GM12891 (cell line): Measurements from ENCODE around the gene PPP2R3A. TPM values are rescaled to one million over a fixed set of nuclear protein-coding genes. Genes with fewer than 3 reads are reported as not detected.
A peak's percentile ranks its signal among the peaks of the same experiment; 100 is the strongest.

ENCODE experiments used
- DNase-seq: peaks from one replicate; pipeline ENCODE4 v3.0.0; 2011; ENCODE audit warnings: low spot score; ENCODE audit not compliant: insufficient read length
- FAIRE-seq: peaks from 2 replicates; lab custom pipeline; 2011; peaks lifted over from hg19 to GRCh38; lab: Jason Lieb, UNC
- PAX5 ChIP-seq: IDR thresholded peaks from 2 replicates; pipeline ENCODE4 v1.6.1; 2011; ENCODE audit warnings: low read length, moderate library complexity, mild to moderate bottlenecking; ENCODE audit not compliant: insufficient read depth, severe bottlenecking
- POLR2A ChIP-seq: IDR thresholded peaks from 2 replicates; pipeline ENCODE4 v1.6.1; 2011; ENCODE audit warnings: low read depth, low read length, control low read depth
- POLR2AphosphoS5 ChIP-seq: IDR thresholded peaks from 2 replicates; pipeline ENCODE4 v1.6.1; 2011; ENCODE audit warnings: low read depth, low read length, control low read depth
- POU2F2 ChIP-seq: IDR thresholded peaks from 2 replicates; pipeline ENCODE4 v1.6.1; 2011; ENCODE audit warnings: low read depth, mild to moderate bottlenecking, control low read depth, low read length, moderate library complexity
- SPI1 ChIP-seq: IDR thresholded peaks from 2 replicates; pipeline ENCODE4 v1.6.1; 2011; ENCODE audit warnings: low read depth, low read length, control low read depth
- TAF1 ChIP-seq: IDR thresholded peaks from 2 replicates; pipeline ENCODE4 v1.6.1; 2011; ENCODE audit warnings: low read depth, low read length, control low read depth
- polyA plus RNA-seq: library from polyadenylated mRNA; unstranded; fragments of >200 nt; gene quantifications from one replicate; pipeline ENCODE4 v1.2.1, GENCODE V29; 2012; ENCODE audit warnings: low read depth, missing spikeins, inconsistent platforms; ENCODE audit not compliant: missing spikeins

Gene PPP2R3A
- 0.10 TPM for polyA plus RNA-seq

DNA sequence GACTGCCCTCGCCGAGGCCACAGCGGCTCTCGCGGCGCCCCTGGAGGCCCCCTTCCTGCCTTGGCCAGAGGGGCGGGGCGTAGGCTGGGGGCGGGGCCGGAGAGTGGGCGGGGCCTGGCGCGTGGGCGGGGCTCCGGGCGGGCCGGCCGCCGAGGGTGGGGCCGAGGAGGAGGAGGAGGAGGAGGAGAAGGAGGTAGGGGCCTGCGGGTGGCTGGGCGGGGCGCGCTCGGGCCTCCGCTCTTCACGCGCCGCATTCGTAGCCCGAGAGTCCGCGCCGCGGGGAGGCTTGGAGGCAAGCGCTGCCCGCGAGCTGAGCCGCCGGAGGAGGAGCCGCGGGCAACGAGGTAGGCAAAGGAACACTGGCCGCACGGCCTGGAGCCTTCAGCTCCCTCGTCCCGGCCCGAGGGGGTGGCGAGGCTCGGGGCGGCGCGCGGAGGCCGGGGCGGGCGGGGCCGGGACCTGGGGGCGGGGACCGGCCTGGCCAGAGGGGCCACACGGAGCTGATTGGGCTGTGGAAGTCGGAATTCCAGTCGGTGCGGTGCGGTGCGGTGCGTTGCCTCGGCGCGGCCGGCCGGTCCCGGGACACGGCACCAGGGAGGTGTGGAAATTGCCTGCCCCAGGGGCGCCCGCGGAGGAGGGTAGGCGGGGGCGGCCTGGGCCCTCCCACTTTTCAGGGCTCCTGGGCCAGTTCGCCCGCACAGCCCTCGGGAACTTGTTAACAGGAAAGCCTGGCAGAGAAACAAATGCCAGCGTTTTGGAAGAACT is at the start of gene PPP2R3A:
Gene PPP2R3A, plus strand, starts transcription at position 223 of the 765 bp plus-strand sequence. CDS start 35,771 bp downstream, outside the sequence.
- DNase-seq, result peak; percentile 71
- FAIRE-seq, result peak; percentile 16
- TF ChIP-seq POLR2AphosphoS5 (no peak), PAX5 (no peak), SPI1 (no peak), TAF1 (no peak), POLR2A (no peak), POU2F2 (no peak)

DNA sequence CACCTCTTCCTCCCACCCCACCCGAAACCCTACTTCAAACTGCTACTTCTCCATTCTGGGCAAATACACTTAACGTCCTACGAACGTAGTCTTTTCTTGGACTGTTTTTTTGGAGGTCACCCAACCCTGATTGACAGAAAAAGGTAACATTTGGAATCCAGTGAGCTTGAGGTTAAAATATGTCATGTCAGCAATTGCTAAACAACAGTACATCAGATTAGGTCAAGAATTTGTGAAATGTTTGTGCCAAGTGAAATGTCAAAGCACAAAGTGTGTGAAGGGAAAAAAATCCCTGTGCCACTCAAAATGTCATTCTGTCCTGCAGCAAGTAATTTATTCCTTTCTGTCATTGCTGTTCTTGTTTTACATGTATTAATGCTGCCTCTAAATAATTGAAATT is 49.2 kb upstream of the PPP2R3A start:
- no peak for FAIRE-seq

DNA sequence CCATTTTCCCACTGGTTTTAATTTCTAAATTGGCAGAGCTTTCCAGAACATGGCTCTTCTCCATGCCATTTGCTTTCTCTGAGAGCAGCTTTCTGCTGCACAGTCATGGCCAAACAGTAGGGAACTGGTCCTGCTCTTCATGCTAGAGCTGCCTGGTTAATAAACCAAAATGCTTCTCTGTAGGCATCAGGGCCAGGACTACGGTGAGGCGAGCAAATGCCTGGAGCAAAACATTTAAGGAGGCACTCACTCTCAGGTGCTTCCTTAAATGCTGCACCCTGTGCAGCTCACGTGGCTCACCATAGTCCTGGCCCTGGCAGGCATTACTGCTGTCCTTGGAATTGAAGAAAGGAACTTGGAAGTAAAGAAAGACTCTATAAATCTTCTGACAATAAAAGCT is 48.5 kb upstream of the PPP2R3A start:
- FAIRE-seq, result no peak

More for the DNA sequence above, 49.2 kb upstream of the PPP2R3A start:
- TF ChIP-seq POLR2AphosphoS5 (no peak), SPI1 (no peak), PAX5 (no peak), POU2F2 (no peak), POLR2A (no peak), TAF1 (no peak)
- DNase-seq, result no peak

GRCh38 chr3:135917927-135918597 is 47.5 kb upstream of the PPP2R3A start:
- FAIRE-seq (no peak), DNase-seq (no peak)
- TF ChIP-seq PAX5 (no peak), POLR2A (no peak), POU2F2 (no peak), POLR2AphosphoS5 (no peak), TAF1 (no peak), SPI1 (no peak)

More for the DNA sequence above, 48.5 kb upstream of the PPP2R3A start:
- TF ChIP-seq SPI1, result no peak
- no peak for TF ChIP-seq PAX5
- TF ChIP-seq POLR2A, result no peak
- no peak for TF ChIP-seq POU2F2
- no peak for TF ChIP-seq TAF1
- TF ChIP-seq POLR2AphosphoS5, result no peak
- no peak for DNase-seq

GRCh38 chr3:135918600-135918999 is 46.9 kb upstream of the PPP2R3A start:
- DNase-seq, result no peak
- no peak for FAIRE-seq
- TF ChIP-seq POLR2A, result no peak
- no peak for TF ChIP-seq SPI1
- no peak for TF ChIP-seq POU2F2
- TF ChIP-seq POLR2AphosphoS5, result no peak
- TF ChIP-seq PAX5, result no peak
- TF ChIP-seq TAF1, result no peak

- DNase-seq (no peak), FAIRE-seq (no peak)
- TF ChIP-seq PAX5 (no peak), TAF1 (no peak), POLR2AphosphoS5 (no peak), SPI1 (no peak), POU2F2 (no peak), POLR2A (no peak)
These were observed 45.3 kb upstream of the PPP2R3A start for GRCh38 chr3:135920275-135920674.

- no peak for TF ChIP-seq POLR2A
- TF ChIP-seq TAF1, result no peak
- no peak for TF ChIP-seq POU2F2
- TF ChIP-seq SPI1, result no peak
- no peak for TF ChIP-seq PAX5
- TF ChIP-seq POLR2AphosphoS5, result no peak
- FAIRE-seq, result no peak
- DNase-seq, result no peak
These were observed 42.7 kb upstream of the PPP2R3A start for GRCh38 chr3:135922903-135923250.

DNA sequence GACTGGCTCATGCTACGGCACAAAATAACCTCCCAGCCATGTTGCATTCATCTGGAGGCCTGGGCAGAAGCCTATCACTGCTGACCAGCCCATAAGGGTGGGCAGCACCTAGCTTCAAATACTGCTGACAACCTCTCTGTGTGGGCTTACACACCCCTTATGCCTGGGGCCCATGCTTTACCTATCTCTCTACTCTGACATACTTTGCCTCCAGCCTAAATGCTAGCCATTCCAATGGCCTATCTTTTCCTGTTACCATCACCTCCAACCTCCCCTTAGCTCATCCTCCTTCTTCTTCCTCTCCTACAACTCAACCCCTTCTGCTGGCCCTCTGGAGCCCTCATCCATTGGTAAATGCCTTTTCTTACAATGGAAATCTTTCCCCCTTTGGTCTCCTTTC is 41.0 kb upstream of the PPP2R3A start:
- TF ChIP-seq PAX5 (no peak), POLR2AphosphoS5 (no peak), SPI1 (no peak), POLR2A (no peak), TAF1 (no peak), POU2F2 (no peak)
- DNase-seq (no peak), FAIRE-seq (no peak)

- no peak for DNase-seq
- TF ChIP-seq SPI1, result no peak
- no peak for TF ChIP-seq PAX5
- no peak for TF ChIP-seq POLR2A
- no peak for TF ChIP-seq POU2F2
- TF ChIP-seq POLR2AphosphoS5, result no peak
- no peak for TF ChIP-seq TAF1
- FAIRE-seq, result no peak
These were observed 38.9 kb upstream of the PPP2R3A start for GRCh38 chr3:135926664-135927063.

DNA sequence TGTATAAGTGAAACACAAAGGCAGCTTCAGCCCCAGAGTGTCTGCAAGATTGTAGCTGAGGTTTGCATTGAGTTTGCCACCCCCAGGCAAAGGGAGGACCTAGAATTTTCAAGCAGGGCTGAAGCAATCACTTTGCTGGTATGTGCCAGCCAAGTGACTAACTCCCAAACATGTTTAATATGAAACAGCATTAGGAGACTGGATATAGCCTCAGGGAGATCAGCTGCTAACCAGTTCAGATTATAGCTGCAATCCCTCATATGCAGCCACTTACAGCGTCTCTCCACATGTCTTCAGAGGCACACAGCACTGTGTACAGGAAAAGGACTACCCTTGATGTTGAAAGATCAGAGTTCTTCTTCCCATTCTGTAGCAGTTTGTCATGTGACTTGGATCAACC is 38.4 kb upstream of the PPP2R3A start:
- TF ChIP-seq TAF1, result no peak
- no peak for TF ChIP-seq POU2F2
- TF ChIP-seq POLR2AphosphoS5, result no peak
- no peak for TF ChIP-seq POLR2A
- no peak for TF ChIP-seq PAX5
- TF ChIP-seq SPI1, result no peak
- DNase-seq (no peak), FAIRE-seq (no peak)
